HG03442 (cell line): ENCODE results near the gene MRPS34.

ENCODE experiments used
- ATAC-seq: cut with Tn5 transposase; IDR thresholded peaks from one replicate; pipeline ENCODE4 v1.9.1; 2021; ENCODE audit warnings: mild to moderate bottlenecking, moderate library complexity; ENCODE audit not compliant: unreplicated experiment

The MRPS34 gene

GRCh38 chr16:1794908-1795666 is 22.2 kb upstream of the MRPS34 start:
- no peak for ATAC-seq

DNA sequence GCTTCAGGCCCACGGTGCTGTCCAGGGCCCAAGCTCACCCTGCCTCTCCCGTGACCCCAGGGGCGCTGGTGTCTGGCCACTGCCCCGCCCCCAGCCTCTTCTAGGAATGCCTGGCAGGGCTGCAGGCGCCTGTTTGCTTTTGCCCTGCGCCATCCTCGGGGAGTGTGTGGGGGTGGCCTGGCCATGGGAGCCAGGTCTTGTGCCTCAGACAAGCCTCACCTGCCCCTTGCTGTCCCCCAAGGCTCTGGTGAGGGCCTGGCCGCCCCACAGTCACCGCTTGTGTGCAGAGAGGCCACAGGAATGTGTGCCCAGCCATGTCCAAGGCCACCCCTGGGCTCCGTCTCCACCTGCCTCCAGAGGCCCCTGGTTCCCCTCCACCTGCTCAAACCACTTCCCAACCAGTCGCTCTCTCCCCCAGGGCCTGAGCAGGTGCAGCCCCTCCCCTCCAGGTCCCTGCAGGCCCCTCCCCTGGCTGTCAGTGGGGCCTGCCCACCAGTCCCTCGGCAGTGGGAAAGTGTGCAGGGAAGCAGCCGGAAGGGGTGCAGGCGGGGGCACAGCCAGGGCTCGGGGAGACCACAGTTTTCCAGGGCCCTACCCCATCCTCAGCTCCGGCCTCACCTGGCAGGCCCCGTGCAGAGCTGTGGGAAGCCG is 21.4 kb upstream of the MRPS34 start:
- ATAC-seq = no peak

DNA sequence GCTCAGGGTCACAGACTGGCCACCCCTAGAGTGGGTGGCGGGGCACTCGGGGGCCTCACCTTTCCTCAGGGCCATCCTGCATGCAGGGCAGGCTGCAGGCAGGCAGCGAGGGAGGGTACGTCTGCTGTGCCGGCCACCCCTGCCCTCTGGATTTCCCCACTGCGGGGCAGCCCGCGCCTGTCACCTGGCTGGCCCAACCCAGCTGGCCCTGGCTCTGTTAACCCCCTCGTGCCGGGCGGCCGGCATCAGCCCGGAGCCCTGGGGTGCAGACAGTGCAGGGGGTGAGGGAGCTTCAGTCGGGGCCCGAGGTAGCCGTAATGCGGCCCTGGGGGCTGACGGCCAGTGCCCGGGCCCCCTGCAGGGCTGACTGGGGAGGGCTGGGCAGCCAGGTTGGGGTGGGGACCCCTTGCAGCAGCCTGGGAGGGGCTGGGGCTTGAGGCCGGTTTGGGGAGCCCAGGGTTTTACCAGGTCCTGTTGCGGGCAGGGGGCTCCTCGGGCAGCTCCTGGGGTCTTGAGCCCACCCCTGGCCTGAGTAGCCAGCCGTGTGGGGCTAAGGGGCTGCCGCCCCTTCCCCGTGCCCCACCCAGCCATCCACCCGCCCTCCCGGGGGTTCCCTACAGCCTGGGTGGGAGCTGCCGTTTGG is 20.8 kb upstream of the MRPS34 start, which contains the start of gene IGFALS:
Gene IGFALS, minus strand, starts transcription at position 128 of the 643 bp plus-strand sequence. Its CDS starts 53 bp downstream, at position 75.
- no peak for ATAC-seq

DNA sequence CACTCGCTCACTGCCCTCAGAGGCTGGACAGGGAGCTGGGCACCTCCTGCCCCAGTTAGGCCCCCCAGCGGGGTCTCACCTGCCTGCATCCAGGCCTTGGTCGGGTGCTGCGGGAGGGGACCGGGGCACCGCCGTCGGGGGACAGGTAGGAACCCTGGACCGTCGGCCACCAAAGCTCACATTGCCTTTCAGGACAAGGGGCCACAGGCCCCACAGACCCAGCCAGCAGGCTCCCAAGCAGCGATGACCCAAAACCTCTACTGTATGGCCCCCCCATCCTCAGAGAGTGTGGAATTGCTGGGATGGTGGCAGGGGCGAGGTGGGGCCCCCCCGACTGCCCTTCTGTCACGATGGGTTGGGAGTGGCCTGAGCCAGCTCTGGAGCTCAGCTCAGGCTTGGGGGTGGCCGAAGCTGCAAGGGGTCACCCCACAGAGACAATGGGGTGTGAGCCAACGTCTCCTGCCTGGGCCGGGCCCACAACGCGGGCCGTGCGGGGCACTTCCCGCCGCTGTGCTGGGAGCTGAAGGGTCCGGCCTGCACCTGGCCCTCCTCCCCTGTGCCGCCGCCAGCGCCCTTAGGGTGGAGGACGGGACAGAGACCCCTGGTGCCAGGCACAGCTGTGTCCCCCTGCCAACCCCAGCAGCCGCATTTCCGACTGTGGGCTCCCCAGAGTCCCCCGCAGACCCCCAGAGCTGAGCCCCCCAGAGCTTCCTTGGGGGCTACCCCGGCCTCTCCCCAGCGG is 20.1 kb upstream of the MRPS34 start:
- ATAC-seq = no peak

- ATAC-seq = no peak
These were observed 19.2 kb upstream of the MRPS34 start for GRCh38 chr16:1791943-1792812.

DNA sequence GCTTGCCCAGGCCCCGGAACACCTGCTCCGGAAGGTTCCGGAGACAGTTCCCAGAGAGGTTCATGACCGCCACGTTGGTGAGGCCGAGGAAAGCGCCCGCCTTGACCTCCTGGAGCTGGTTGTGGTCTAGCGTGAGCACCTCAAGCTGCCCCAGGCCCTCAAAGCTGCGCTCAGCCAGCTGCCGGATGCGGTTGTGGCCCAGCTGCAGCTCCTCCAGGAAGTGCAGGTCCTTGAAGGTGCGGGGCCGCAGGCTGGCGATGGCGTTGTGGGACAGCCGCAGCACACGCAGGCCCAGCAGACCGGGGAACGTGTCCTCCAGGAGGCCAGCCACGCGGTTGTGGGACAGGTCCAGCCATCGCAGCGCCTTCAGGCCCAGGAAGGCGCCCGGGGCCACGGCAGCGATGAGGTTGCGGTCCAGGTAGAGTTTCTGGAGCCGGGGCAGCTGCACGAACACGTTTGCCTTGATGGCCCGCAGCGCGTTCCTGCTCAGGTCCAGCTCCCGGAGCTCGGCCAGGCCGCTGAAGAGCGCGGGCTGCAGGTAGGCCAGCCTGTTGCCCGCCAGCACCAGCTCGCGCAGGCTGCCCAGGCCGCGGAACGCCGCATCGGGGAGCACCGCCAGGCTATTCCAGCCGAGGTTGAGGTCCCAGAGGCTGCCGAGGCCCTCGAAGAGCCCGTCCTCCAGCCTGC is 18.5 kb upstream of the MRPS34 start:
- no peak for ATAC-seq

- no peak for ATAC-seq
These were observed 17.8 kb upstream of the MRPS34 start for GRCh38 chr16:1790611-1791255.

DNA sequence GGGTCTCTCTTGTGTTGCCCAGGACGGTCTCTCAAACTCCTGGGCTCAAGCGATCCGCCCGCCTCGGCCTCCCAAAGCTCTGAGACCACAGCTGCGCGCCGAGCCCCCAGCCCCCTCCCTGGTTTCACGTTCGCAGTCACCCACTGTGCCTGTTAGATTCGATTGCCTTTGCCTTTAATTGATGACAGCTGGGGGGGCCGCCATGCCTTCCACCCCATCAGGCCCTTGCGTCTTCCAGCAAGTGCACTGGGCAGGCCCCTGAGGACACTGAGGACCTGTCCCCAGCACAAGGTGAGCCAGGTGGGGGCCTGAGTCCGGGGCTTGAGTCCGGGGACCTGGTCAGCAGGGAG is 17.3 kb upstream of the MRPS34 start:
- ATAC-seq = no peak

GRCh38 chr16:1789643-1790045 is 16.7 kb upstream of the MRPS34 start:
- no peak for ATAC-seq

DNA sequence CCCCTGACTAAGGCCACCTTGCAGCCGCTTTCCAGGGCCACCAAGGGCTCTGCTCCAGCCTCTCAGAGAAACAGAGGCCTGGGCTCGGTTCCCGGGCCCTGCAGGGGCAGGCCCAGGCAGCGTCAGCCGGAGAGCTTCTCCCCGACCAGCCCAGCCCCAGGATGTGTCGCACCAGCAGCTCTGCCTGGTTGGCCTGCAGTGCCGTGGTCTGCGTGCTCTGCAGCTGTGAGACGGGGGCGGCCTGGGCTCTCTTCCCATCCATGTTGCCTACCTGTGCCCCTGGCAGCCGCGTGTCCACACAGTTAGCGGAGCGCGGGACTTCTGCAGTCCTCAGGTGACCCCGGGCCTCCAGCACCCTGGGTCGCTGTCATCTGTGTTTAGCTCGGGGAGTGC is 15.8 kb upstream of the MRPS34 start:
- no peak for ATAC-seq

DNA sequence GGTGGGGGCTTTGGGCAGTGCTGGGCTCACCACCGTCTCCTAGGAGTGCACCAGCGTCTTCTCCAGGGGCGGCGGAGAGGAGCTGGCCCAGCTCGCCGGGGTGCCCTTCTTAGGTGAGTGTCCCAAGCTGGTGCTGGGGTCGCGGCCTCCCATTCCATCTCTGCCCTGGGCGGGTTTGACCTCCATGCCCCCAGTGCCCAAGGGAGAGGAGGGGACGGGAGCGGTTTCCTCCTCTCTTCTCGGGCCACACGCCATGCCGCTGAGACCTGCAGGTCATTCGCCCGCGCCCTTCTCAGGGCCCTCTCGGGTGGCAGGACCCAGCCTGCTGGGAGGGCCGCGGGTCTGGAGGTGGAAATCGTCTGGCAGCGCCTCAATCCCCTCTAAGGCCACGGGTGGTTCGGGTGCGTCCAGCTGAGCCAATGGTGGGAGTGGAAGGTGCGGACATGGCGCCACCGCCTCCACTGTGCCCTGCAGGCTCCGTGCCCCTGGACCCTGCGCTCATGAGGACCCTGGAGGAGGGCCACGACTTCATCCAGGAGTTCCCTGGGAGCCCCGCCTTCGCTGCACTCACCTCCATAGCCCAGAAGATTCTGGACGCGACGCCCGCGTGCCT is 15.3 kb upstream of the MRPS34 start:
- no peak for ATAC-seq

DNA sequence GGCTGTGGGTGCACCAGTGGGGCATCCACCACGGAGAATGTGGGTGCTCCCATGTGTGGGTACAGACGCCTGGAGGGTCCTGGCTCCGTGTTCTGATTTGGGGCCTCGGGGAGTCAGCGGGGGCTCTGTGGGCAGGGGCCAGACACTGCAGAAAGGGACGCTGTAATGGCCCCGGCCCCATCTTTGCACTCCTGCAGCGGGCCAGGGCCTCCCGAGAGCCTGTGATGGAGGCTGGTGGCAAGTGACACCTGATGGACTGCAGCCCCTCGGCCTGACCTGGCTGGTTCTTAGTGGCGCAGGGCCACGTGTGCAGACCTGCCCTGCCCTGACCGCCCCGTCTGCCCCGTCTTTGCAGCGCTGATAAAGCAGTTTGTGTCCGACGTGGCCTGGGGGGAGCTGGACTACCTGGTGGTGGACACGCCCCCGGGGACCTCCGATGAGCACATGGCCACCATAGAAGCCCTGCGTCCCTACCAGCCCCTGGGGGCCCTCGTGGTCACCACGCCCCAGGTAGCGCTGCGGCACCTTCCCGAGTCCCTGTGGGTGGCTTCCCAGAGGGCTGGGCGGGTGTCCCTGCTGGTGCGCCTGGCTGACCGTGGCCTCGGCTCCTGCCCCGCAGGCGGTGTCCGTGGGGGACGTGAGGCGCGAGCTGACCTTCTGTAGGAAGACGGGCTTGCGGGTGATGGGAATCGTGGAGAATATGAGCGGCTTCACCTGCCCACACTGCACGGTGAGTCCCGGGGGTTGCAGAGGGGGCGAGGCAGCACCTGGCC is 14.6 kb upstream of the MRPS34 start:
- ATAC-seq = no peak

- ATAC-seq = no peak
These were observed 14.1 kb upstream of the MRPS34 start for GRCh38 chr16:1787056-1787321.

- ATAC-seq = no peak
These were observed 13.5 kb upstream of the MRPS34 start for GRCh38 chr16:1786242-1787055.

GRCh38 chr16:1785846-1786170 is 12.9 kb upstream of the MRPS34 start:
- ATAC-seq = no peak

DNA sequence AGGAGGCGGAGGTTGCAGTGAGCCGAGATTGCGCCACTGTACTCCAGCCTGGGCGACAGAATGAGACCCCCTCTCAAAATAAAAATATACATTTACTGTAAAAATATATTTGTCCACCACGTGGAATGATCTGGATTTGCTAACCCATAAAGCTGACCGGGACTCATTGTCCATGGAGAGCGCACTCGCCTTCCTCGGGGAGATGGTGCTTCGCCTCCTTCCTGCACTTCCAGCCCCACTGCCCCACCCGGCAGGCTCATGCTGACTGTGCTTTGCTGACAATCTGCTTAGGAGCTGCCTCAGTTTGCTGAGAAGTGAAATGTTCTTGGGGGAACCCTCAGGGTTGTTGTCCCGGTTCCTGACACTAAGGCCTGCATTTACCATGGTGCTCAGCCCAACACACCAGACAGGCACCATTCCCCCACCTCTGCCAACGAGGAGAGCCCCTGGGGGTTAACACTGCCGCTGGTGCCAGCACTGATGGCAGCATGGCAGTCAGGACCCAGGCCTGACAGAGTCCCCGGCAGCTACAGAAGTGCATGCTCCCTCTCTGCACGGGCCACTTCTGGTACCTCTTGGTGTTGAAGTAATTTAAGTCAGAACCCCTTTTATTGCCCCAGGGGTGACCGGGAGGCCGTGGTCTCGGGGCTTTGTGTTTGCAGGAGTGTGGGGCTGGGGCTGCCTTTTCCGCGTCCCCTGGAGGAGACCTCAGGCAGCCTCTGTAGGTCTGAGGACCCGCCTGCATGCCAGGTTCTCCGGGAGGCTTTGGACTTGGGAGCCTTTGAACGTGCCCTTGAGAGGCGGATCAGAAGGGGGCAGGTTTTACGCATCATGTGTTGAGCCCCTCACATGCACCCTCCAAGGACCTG is 12.3 kb upstream of the MRPS34 start:
- ATAC-seq = no peak
